ENCODE results near the gene NSMCE1. TPM values are rescaled to one million over a fixed set of nuclear protein-coding genes. Genes with fewer than 3 reads are reported as not detected.
A peak's percentile ranks its signal among the peaks of the same experiment; 100 is the strongest.

Gene NSMCE1
- total and polyA plus RNA-seq, 10 donors, result 18.4 to 79.0 (median 36.7) TPM

DNA sequence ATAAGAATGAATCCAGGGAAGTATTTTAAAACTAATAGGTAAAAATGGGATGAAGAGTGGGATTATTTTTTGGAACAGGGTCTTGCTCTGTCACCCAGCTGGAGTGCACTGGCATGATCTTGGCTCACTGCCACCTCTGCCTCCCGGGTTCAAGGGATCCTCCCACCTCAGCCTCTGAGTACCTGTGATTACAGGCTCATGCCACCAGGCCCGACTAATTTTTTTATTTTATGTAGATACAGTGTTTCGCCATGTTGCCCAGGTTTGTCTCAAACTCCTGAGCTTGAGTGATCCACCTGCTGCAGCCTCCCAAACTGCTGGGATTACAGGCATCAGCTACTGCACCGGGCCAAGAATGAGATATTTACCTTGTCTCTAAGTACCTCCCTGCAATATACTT is 22.1 kb downstream of the NSMCE1 start:
- DNase-seq, result no peak
- Histone ChIP-seq H3K9me3 (no peaks in the 10 kb centered on the region), H3K27ac (peak overlapping the region in 5 of 8 donors; percentile 23 to 91 (median 67)), H3K36me3 (peaks cover 0 to 3% (median 0%) of the 10 kb centered on the region in 6 donors), H3K4me3 (no peak overlapping the region), H3K4me1 (peaks cover 16 to 70% (median 47%) of the 10 kb centered on the region in 6 donors), H3K27me3 (replicated peaks in 1 of 7) (no peaks in the 10 kb centered on the region)
- intact Hi-C loops (cut with DNase I; ENCODE audit: low total_unique reads), result no loop called here
- TF ChIP-seq POLR2A (IDR thresholded peaks at IDR 0.05) (no peak), POLR2AphosphoS5 (IDR thresholded peaks at IDR 0.05) (no peak)
- TF ChIP-seq, protein P1, sequence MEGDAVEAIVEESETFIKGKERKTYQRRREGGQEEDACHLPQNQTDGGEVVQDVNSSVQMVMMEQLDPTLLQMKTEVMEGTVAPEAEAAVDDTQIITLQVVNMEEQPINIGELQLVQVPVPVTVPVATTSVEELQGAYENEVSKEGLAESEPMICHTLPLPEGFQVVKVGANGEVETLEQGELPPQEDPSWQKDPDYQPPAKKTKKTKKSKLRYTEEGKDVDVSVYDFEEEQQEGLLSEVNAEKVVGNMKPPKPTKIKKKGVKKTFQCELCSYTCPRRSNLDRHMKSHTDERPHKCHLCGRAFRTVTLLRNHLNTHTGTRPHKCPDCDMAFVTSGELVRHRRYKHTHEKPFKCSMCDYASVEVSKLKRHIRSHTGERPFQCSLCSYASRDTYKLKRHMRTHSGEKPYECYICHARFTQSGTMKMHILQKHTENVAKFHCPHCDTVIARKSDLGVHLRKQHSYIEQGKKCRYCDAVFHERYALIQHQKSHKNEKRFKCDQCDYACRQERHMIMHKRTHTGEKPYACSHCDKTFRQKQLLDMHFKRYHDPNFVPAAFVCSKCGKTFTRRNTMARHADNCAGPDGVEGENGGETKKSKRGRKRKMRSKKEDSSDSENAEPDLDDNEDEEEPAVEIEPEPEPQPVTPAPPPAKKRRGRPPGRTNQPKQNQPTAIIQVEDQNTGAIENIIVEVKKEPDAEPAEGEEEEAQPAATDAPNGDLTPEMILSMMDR (IDR thresholded peaks at IDR 0.05 in 8 of 11, conservative IDR thresholded peaks at IDR 0.05 in 3 of 11), result no peak
- 79 to 90% (median 87%) methylated on average over 4 of the region's 4 CpGs for WGBS, 5 donors

DNA sequence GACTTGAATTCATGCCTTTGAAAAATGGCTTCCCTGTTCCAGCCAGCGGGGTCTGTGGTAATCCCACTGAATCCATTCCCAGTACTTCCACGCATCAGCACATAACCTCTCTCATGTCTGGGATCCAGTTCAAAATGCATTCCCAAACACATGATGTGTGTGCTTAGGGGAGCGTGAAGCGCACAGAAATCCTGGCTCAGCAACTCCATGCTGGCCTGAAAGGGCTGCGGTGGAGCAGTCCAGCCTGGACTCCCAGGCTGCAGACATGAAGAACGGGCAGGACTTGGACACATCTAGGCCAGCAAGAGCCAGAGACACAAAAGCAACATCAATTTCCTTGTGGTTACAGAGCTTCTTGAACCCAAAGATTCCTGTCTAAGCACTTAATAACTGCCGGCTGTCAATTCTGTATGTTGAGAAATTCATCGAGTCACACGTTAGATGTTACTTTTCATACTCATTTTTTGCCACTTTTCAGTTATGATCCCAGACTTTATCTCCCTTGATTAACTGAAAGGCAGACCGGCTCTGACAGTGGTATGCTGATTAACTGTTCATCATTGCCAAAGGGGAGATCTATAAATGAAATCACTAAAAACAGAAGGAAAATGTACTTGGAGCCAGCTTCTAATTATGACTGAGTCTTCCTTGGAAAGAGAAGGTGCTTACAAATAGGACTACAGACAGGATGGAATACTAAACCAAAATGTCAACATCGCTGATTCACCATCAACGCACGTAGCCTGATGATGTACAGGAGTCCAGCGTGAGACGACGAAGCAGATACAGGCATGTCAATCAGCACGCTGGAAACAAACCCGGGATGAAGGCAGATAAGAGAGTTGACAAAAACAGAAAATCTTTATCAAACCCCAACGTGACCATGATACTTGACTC is 23.0 kb downstream of the NSMCE1 start:
- Histone ChIP-seq H3K4me3 (no peak overlapping the region), H3K36me3 (peaks cover 0 to 3% (median 0%) of the 10 kb centered on the region in 6 donors), H3K27me3 (replicated peaks in 1 of 7) (no peaks in the 10 kb centered on the region), H3K27ac (peak overlapping the region in 7 of 8 donors; percentile 36 to 94 (median 80)), H3K4me1 (peaks cover 19 to 77% (median 55%) of the 10 kb centered on the region in 6 donors), H3K9me3 (no peaks in the 10 kb centered on the region)
- 74 to 87% (median 80%) methylated on average over 19 of the region's 19 CpGs for WGBS, 5 donors
- intact Hi-C loops (cut with DNase I; ENCODE audit: low total_unique reads), result no loop called here
- DNase-seq, result no peak
- TF ChIP-seq POLR2A (IDR thresholded peaks at IDR 0.05) (no peak), POLR2AphosphoS5 (IDR thresholded peaks at IDR 0.05) (peak in 1 of 3 donors; percentile 27)

DNA sequence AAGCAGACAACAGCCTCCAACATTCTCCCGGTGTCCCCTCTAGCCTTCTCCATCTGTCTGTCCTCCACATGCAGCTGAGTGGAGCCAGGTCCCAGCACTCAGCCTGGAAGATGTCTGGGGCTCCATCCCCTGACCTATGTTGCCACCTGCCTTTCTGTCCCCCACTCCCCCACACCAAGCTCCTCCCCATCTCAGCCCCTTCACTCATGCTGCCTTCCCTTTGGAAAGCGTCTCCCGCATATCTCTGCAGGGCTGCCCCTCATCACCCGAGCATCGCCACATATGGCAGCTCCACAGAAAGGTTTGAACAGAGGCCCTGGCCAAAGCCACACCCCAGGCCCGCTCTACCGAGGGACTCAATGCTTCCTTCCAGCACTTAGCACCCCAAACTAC is 24.2 kb downstream of the NSMCE1 start:
- Histone ChIP-seq H3K27me3 (replicated peaks in 1 of 7) (no peaks in the 10 kb centered on the region), H3K4me3 (no peak overlapping the region), H3K27ac (peak overlapping the region in 7 of 8 donors; percentile 73 to 94 (median 81)), H3K36me3 (peaks cover 0 to 3% (median 0%) of the 10 kb centered on the region in 6 donors), H3K4me1 (peaks cover 19 to 88% (median 60%) of the 10 kb centered on the region in 6 donors), H3K9me3 (no peaks in the 10 kb centered on the region)
- TF ChIP-seq, protein P1 (IDR thresholded peaks at IDR 0.05 in 8 of 11, conservative IDR thresholded peaks at IDR 0.05 in 3 of 11), result no peak
- no peak for TF ChIP-seq POLR2A (IDR thresholded peaks at IDR 0.05)
- no peak for TF ChIP-seq POLR2AphosphoS5 (IDR thresholded peaks at IDR 0.05)
- intact Hi-C loops (cut with DNase I; ENCODE audit: low total_unique reads), result no loop called here
- 91 to 96% (median 92%) methylated on average over 7 of the region's 7 CpGs for WGBS, 5 donors
- no peak for DNase-seq

DNA sequence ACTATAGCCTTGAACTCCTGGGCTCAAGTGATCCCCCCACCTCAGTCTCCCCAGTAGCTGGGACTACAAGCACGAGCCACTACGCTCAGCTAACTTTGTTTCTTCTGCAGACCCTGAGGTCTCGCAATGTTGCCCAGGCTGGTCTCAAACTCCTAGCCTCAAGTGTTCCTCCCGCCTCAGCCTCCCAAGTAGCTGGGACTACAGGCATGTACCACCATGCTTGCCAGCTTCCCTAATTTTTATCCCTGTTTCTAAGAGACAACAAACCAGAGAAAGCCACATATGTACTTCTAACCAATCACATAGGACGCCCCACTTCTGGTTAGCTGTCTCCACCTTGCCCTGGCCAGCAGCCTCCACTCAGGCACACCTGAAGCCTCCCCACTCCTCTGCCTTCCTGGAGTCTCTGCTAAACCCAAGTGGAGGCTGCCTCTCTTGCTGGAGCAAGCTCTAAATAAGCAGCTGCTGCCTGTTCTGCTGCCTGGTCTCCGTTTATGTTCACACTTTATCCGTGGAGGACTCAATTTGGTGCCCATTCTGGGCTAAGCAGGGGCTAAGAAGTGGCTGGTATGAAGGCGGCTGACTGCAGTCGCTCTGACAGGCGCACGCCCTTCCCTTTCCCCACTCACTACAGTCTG is 24.7 kb downstream of the NSMCE1 start:
- Histone ChIP-seq H3K27me3 (replicated peaks in 1 of 7) (no peaks in the 10 kb centered on the region), H3K27ac (peak overlapping the region in 7 of 8 donors; percentile 73 to 94 (median 81)), H3K4me3 (no peak overlapping the region), H3K36me3 (peaks cover 0 to 3% (median 0%) of the 10 kb centered on the region in 6 donors), H3K4me1 (peaks cover 19 to 93% (median 64%) of the 10 kb centered on the region in 6 donors), H3K9me3 (no peaks in the 10 kb centered on the region)
- TF ChIP-seq, protein P1 (IDR thresholded peaks at IDR 0.05 in 8 of 11, conservative IDR thresholded peaks at IDR 0.05 in 3 of 11), result no peak
- TF ChIP-seq POLR2A (IDR thresholded peaks at IDR 0.05) (no peak), POLR2AphosphoS5 (IDR thresholded peaks at IDR 0.05) (no peak)
- WGBS, 5 donors, result 90 to 95% (median 93%) methylated on average over 11 of the region's 11 CpGs
- intact Hi-C loops (cut with DNase I; ENCODE audit: low total_unique reads), result no loop called here
- no peak for DNase-seq

All from spleen (tissue), 11 donors.